OCI-LY1 (cell line): ENCODE measurements around the gene NELL2.

ENCODE experiments used
- H2AFZ ChIP-seq: fragments of 200-600 bp; sonication (generic), shearing (Covaris generic); 2 replicates; pipeline ENCODE4 v1.6.0; 2014; ENCODE audit warnings: antibody characterized with exemption, mild to moderate bottlenecking, low read length
- H3F3A ChIP-seq: fragments of 200-600 bp; sonication (generic), shearing (Covaris generic); 2 replicates; pipeline ENCODE4 v1.6.0; 2014; ENCODE audit warnings: mild to moderate bottlenecking, antibody characterized with exemption, low read length, moderate library complexity; ENCODE audit not compliant: insufficient read depth
- H3K27ac ChIP-seq: fragments of 200-600 bp; sonication (generic); 2 replicates; pipeline ENCODE4 v1.5.1; 2014; ENCODE audit warnings: low read length, mixed run types, mild to moderate bottlenecking, low read depth; ENCODE audit not compliant: poor library complexity, severe bottlenecking
- H3K27me3 ChIP-seq: fragments of 200-600 bp; sonication (generic); 2 replicates; pipeline ENCODE4 v1.6.0; 2014; ENCODE audit warnings: antibody characterized with exemption, mild to moderate bottlenecking, low read length, moderate library complexity; ENCODE audit not compliant: insufficient read depth
- H3K36me3 ChIP-seq: fragments of 200-600 bp; sonication (generic); 2 replicates; pipeline ENCODE4 v1.6.1; 2014; ENCODE audit warnings: mild to moderate bottlenecking, antibody characterized with exemption, low read length, moderate library complexity, mixed read lengths; ENCODE audit not compliant: insufficient read depth
- H3K4me1 ChIP-seq: fragments of 200-600 bp; sonication (generic); 2 replicates; pipeline ENCODE4 v1.5.1; 2014; ENCODE audit warnings: mild to moderate bottlenecking, low read length, moderate library complexity; ENCODE audit not compliant: insufficient read depth, severe bottlenecking
- H3K4me2 ChIP-seq: fragments of 200-600 bp; sonication (generic), shearing (Covaris generic); 2 replicates; pipeline ENCODE4 v1.6.1; 2014; ENCODE audit warnings: low read length
- H3K4me3 ChIP-seq: fragments of 200-600 bp; sonication (generic); 2 replicates; pipeline ENCODE4 v1.5.1; 2014; ENCODE audit warnings: low read length, low read depth, mild to moderate bottlenecking, mixed read lengths; ENCODE audit not compliant: poor library complexity, severe bottlenecking
- H3K79me2 ChIP-seq: fragments of 200-600 bp; shearing (Covaris generic); 2 replicates; pipeline ENCODE4 v1.6.1; 2016; ENCODE audit warnings: mixed run types, low read length, mixed read lengths; ENCODE audit not compliant: insufficient read depth
- H3K9ac ChIP-seq: fragments of 200-600 bp; sonication (generic), shearing (Covaris generic); 2 replicates; pipeline ENCODE4 v1.6.1; 2014; ENCODE audit warnings: mild to moderate bottlenecking, low read length, mixed read lengths
- H3K9me2 ChIP-seq: fragments of 200-600 bp; sonication (generic), shearing (Covaris generic); 2 replicates; pipeline ENCODE4 v1.6.1; 2014; ENCODE audit warnings: low read depth, mild to moderate bottlenecking, low read length, mixed read lengths
- H3K9me3 ChIP-seq: fragments of 200-600 bp; shearing (Covaris generic); 2 replicates; pipeline ENCODE4 v1.6.1; 2014; ENCODE audit warnings: low read length, mixed read lengths
- H4K20me1 ChIP-seq: fragments of 200-600 bp; sonication (generic), shearing (Covaris generic); 2 replicates; pipeline ENCODE4 v1.6.0; 2016; ENCODE audit warnings: mild to moderate bottlenecking, low read length; ENCODE audit not compliant: insufficient read depth
- EZH2 ChIP-seq: fragments of 200-600 bp; sonication (generic), shearing (Covaris generic); IDR thresholded peaks from 2 replicates; pipeline ENCODE4 v1.8.0; 2017; ENCODE audit warnings: borderline replicate concordance, mixed run types, mild to moderate bottlenecking, antibody characterized with exemption, low read length, moderate library complexity, mixed read lengths
- TF ChIP-seq, protein P1 (sequence below): fragments of 200-600 bp; sonication (generic), shearing (Covaris generic); IDR thresholded peaks from 2 replicates; pipeline ENCODE4 v1.5.1; 2017; ENCODE audit warnings: mild to moderate bottlenecking, antibody characterized with exemption, low read length, moderate library complexity, mixed read lengths

The NELL2 gene

DNA sequence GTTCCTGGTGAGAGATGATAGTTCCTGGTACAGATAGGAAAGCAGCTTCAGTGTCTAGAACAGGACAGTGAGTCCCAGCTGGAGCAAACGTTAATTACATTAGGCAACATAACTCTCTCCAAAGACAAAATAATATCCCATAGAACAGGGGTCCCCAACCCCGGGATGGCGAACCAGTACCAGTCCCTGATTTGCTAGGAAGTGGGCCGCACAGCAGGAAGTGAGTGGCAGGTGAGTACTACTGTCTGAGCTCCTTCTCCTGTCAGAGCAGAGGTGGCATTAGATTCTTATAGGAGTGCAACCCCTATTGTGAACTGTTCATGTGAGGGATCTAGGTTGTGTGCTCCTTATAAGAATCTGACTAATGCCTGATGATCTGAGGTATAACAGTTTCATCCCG is 204.1 kb downstream of the NELL2 start:
- Histone ChIP-seq H3K79me2 (no peaks in the 10 kb centered on the region), H3K9me2 (no peaks in the 10 kb centered on the region), H3K4me1 (peaks cover 32% of the 10 kb centered on the region), H3K9ac (no peak overlapping the region), H3K4me2 (no peak overlapping the region), H2AFZ (no peak overlapping the region), H3K4me3 (no peak overlapping the region), H3K27ac (no peak overlapping the region), H3K9me3 (peaks cover 4% of the 10 kb centered on the region; the same call in 1 of the 2 replicates), H3K27me3 (no peaks in the 10 kb centered on the region), H3F3A (no peaks in the 10 kb centered on the region), H3K36me3 (0 out of 2 replicates have a peak, but pooled peaks cover 5% of the 10 kb centered on the region), H4K20me1 (no peaks in the 10 kb centered on the region)
- TF ChIP-seq, protein P1, sequence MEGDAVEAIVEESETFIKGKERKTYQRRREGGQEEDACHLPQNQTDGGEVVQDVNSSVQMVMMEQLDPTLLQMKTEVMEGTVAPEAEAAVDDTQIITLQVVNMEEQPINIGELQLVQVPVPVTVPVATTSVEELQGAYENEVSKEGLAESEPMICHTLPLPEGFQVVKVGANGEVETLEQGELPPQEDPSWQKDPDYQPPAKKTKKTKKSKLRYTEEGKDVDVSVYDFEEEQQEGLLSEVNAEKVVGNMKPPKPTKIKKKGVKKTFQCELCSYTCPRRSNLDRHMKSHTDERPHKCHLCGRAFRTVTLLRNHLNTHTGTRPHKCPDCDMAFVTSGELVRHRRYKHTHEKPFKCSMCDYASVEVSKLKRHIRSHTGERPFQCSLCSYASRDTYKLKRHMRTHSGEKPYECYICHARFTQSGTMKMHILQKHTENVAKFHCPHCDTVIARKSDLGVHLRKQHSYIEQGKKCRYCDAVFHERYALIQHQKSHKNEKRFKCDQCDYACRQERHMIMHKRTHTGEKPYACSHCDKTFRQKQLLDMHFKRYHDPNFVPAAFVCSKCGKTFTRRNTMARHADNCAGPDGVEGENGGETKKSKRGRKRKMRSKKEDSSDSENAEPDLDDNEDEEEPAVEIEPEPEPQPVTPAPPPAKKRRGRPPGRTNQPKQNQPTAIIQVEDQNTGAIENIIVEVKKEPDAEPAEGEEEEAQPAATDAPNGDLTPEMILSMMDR: no peak
- no peak for TF ChIP-seq EZH2

- no peak overlapping the region for H3K9ac ChIP-seq
- H3K9me3 ChIP-seq: peaks cover 4% of the 10 kb centered on the region; the same call in 1 of the 2 replicates
- H3K4me2 ChIP-seq: no peak overlapping the region
- no peaks in the 10 kb centered on the region for H4K20me1 ChIP-seq
- 0 out of 2 replicates have a peak, but pooled peaks cover 5% of the 10 kb centered on the region for H3K36me3 ChIP-seq
- H3K9me2 ChIP-seq: no peaks in the 10 kb centered on the region
- no peak overlapping the region for H3K27ac ChIP-seq
- H2AFZ ChIP-seq: no peak overlapping the region
- H3K79me2 ChIP-seq: no peaks in the 10 kb centered on the region
- no peak overlapping the region for H3K4me3 ChIP-seq
- H3K4me1 ChIP-seq: no peaks in the 10 kb centered on the region
- no peaks in the 10 kb centered on the region for H3K27me3 ChIP-seq
- no peaks in the 10 kb centered on the region for H3F3A ChIP-seq
- TF ChIP-seq EZH2: no peak
- TF ChIP-seq, protein P1: no peak
Observed at GRCh38 chr12:44668443-44668842, 207.7 kb downstream of the NELL2 start.

DNA sequence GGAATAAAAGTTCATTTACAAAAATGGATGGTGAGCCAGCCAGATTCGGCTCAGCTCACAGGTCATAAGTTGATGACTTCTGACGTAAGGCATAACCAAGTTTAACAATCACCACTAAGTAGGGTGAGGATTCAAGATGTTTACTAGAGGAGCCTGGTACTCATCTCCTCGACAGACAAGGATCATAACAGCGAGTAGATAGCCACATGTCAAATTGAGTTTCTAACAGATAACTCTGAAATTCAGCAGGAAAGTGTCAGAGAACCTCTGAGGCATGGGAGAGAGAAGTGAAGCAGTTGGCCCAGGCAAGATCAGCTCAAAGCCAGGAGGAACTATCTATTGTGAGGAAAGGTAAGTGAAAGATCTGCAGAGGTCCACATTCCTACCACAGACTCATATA is 208.7 kb downstream of the NELL2 start:
- no peaks in the 10 kb centered on the region for H3F3A ChIP-seq
- no peaks in the 10 kb centered on the region for H4K20me1 ChIP-seq
- H3K4me2 ChIP-seq: no peak overlapping the region

More for the DNA sequence above, 208.7 kb downstream of the NELL2 start:
- no peak overlapping the region for H3K9ac ChIP-seq
- no peak overlapping the region for H3K27ac ChIP-seq
- 0 out of 2 replicates have a peak, but pooled peaks cover 7% of the 10 kb centered on the region for H3K36me3 ChIP-seq
- H3K9me3 ChIP-seq: peaks cover 4% of the 10 kb centered on the region; the same call in 1 of the 2 replicates
- no peaks in the 10 kb centered on the region for H3K4me1 ChIP-seq
- TF ChIP-seq, protein P1: no peak
- TF ChIP-seq EZH2: no peak
- no peak overlapping the region for H3K4me3 ChIP-seq
- no peaks in the 10 kb centered on the region for H3K27me3 ChIP-seq
- no peaks in the 10 kb centered on the region for H3K79me2 ChIP-seq
- H3K9me2 ChIP-seq: no peaks in the 10 kb centered on the region
- no peak overlapping the region for H2AFZ ChIP-seq
